ENCODE data around the gene FAM83G. TPM values are rescaled to one million over a fixed set of nuclear protein-coding genes. Genes with fewer than 3 reads are reported as not detected.
A peak's percentile ranks its signal among the peaks of the same experiment; 100 is the strongest.
"Not testable (repeated sequence)": the region's sequence is repeated elsewhere in the genome, so short reads cannot be mapped to it uniquely, and the experiment has no call there.

Gene FAM83G, protein sequence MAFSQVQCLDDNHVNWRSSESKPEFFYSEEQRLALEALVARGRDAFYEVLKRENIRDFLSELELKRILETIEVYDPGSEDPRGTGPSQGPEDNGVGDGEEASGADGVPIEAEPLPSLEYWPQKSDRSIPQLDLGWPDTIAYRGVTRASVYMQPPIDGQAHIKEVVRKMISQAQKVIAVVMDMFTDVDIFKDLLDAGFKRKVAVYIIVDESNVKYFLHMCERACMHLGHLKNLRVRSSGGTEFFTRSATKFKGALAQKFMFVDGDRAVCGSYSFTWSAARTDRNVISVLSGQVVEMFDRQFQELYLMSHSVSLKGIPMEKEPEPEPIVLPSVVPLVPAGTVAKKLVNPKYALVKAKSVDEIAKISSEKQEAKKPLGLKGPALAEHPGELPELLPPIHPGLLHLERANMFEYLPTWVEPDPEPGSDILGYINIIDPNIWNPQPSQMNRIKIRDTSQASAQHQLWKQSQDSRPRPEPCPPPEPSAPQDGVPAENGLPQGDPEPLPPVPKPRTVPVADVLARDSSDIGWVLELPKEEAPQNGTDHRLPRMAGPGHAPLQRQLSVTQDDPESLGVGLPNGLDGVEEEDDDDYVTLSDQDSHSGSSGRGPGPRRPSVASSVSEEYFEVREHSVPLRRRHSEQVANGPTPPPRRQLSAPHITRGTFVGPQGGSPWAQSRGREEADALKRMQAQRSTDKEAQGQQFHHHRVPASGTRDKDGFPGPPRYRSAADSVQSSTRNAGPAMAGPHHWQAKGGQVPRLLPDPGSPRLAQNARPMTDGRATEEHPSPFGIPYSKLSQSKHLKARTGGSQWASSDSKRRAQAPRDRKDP
- total RNA-seq, result 10 to 100 TPM; 11.9 to 21.3 (median 13.9) TPM

DNA sequence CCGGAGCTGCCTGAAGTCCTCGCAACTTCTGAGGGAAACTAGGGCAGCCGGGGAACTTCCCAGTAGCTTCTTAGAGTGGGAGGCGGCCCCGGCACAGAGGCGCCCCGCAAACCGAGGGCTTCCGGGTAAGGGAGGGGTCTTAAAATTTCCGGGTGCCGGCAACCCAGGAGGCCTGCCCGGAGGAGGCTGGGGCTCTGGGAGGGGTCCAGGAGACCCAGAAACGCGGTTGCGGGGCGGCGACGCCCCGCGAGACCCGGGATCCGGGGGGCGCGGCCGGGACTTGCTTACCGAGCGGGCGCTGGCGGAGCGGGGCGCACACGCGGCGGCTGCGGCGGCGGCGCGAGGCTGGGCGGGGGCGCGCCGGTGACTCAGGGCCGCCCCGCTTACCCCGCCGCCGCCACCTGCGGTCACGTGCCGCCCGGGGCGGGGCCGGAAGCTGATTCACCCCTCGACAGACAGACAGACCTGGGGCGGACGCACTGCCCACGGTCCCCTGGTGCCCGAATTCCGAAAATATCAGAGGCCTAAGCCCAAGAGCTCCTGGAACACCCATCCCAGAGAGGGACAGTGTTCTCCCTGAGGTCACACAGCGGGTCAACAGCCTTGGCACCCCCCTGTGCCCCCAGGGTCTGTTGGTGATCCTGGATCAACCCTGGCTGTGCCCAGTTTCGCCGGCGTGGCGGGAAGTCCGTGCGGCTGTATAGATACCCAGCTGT, at the start of gene FAM83G:
TSS of gene FAM83G (minus strand) at position 344 of the 716 bp plus-strand sequence. CDS start 723 bp downstream, outside the sequence.
- 0 to 21% methylated on average over 3 to 21 of the region's 67 CpGs for WGBS, 2 donors
- peaks cover 14 to 25% of the 10 kb centered on the region in 2 donors for H3K4me1 ChIP-seq
- H3K27me3 ChIP-seq, result no peaks in the 10 kb centered on the region
- H3K36me3 ChIP-seq, result no peaks in the 10 kb centered on the region
- peak within 1 kb of the TSS; percentile 58 to 79 (median 63) for H3K27ac ChIP-seq
- peak; percentile 88 to 90 for DNase-seq
- peak within 1 kb of the TSS; percentile 59 to 68 (median 59) for H3K4me3 ChIP-seq (replicated peaks in 1 of 3)
- TF ChIP-seq, protein P1, sequence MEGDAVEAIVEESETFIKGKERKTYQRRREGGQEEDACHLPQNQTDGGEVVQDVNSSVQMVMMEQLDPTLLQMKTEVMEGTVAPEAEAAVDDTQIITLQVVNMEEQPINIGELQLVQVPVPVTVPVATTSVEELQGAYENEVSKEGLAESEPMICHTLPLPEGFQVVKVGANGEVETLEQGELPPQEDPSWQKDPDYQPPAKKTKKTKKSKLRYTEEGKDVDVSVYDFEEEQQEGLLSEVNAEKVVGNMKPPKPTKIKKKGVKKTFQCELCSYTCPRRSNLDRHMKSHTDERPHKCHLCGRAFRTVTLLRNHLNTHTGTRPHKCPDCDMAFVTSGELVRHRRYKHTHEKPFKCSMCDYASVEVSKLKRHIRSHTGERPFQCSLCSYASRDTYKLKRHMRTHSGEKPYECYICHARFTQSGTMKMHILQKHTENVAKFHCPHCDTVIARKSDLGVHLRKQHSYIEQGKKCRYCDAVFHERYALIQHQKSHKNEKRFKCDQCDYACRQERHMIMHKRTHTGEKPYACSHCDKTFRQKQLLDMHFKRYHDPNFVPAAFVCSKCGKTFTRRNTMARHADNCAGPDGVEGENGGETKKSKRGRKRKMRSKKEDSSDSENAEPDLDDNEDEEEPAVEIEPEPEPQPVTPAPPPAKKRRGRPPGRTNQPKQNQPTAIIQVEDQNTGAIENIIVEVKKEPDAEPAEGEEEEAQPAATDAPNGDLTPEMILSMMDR (IDR thresholded peaks at IDR 0.05), result peak in 1 of 6 experiments; percentile 5
- TF ChIP-seq POLR2A (IDR thresholded peaks at IDR 0.05), result peak in 1 of 2 donors; percentile 88
- intact Hi-C loops (cut with DNase I), result no loop called here
- no peaks in the 10 kb centered on the region for H3K9me3 ChIP-seq

DNA sequence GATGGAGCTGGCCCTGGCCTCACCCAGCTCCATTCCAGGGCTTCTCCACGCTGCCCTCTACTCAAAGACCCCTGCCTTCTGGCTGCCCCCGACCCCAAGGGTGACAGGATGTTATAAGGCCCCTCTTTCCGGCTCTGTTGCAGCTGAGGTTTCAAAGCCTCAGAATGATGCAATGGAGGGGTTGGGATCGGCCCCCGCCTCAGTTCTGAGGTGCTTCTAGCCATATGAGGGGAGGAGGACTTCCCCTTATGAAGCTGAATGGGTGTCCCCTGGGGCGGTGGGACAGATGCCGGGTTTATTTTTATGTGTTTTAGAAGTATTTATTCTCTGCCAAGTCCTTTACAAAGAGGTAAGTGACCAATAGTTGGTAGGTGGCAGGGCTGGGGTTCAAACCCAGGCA, 44.3 kb upstream of the FAM83G start:
- H3K4me1 ChIP-seq; intact Hi-C loops (cut with DNase I); DNase-seq; H3K4me3 ChIP-seq (replicated peaks in 1 of 3); H3K27me3 ChIP-seq; H3K27ac ChIP-seq; H3K9me3 ChIP-seq; H3K36me3 ChIP-seq: not testable (repeated sequence)
- WGBS, 2 donors, result no CpG with 5 or more reads among the region's 7 CpGs

DNA sequence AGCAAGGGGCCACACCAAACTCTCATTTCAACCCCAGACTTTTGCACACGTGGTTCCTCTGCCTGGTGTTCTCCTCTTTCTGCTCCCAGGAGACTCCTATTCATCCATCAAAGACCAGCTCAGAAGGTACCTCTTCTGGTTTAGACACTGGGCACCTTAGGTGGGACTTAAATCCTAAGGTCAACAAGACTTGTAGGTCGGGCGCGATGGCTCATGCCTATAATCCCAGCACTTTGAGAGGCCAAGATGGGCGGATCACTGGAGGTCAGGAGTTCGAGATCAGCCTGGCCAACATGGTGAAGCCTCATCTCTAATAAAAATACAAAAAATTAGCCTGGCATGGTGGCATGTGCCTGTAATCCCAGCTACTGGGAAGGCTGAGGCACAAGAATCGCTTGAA, 42.9 kb upstream of the FAM83G start:
- H3K4me3 ChIP-seq (replicated peaks in 1 of 3); H3K27ac ChIP-seq; H3K27me3 ChIP-seq; H3K9me3 ChIP-seq; DNase-seq; H3K36me3 ChIP-seq; H3K4me1 ChIP-seq; intact Hi-C loops (cut with DNase I): not testable (repeated sequence)
- WGBS, 2 donors, result 97 to 100% methylated on average over 2 to 5 of the region's 7 CpGs

DNA sequence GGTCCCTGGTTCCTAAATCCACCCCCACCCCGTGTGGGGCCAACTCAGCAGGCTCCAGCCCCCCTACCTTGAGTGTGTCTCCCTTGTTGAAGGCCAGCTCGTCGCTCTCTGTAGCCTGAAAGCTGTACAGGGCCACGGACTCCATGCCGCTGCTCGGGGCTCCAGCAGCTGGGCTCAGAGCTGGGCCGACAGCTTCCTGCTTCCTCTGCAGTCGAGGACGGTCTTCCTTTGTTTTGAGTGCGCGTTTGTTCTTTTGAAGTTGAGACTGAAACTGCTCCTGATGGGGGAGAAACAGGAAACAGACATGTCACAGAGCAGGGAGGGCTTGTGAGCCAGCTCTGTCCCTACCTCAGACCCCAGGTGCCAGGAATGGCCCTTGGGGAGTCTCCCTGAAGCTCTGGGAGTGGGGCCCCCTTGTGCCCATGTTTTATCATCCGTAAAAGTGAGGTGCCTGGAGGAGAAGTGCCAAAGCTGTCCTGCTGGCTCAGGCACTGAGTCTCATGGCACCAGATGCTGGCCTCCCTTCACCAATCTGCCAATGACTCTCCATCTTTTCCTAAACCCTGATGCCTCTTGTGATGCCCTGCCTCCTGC, 42.3 kb upstream of the FAM83G start, which contains the start of gene GRAP:
TSS of gene GRAP (minus strand) at position 176 of the 594 bp plus-strand sequence. CDS start at position 145, 31 bp downstream.
- DNase-seq; H3K27me3 ChIP-seq; H3K27ac ChIP-seq; H3K9me3 ChIP-seq; H3K36me3 ChIP-seq; H3K4me3 ChIP-seq (replicated peaks in 1 of 3); intact Hi-C loops (cut with DNase I); H3K4me1 ChIP-seq: not testable (repeated sequence)
- WGBS, 2 donors, result no CpG with 5 or more reads among the region's 12 CpGs

DNA sequence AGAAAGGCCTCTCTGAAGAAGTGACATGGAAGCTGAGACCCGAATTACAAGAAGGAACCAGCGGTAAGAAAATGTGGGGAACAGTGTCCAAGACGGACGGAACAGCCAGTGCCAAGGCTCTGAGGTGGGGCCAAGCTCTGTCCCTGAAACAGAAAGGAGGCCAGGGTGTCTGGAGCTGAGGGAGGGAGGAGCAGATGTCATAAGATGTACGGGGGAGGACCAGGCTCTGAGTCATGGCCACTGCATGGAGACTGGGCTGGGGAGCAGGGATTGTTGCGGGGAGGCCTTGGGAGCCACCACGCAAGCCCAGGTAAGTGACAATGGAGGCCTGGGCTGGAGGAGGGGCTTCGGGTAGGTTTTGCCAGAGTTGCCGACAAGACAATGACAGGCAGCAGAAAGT, 40.1 kb upstream of the FAM83G start:
- H3K9me3 ChIP-seq; H3K27me3 ChIP-seq; H3K4me3 ChIP-seq (replicated peaks in 1 of 3); H3K36me3 ChIP-seq; DNase-seq; H3K27ac ChIP-seq; intact Hi-C loops (cut with DNase I); H3K4me1 ChIP-seq: not testable (repeated sequence)
- WGBS, 2 donors, result no CpG with 5 or more reads among the region's 9 CpGs

DNA sequence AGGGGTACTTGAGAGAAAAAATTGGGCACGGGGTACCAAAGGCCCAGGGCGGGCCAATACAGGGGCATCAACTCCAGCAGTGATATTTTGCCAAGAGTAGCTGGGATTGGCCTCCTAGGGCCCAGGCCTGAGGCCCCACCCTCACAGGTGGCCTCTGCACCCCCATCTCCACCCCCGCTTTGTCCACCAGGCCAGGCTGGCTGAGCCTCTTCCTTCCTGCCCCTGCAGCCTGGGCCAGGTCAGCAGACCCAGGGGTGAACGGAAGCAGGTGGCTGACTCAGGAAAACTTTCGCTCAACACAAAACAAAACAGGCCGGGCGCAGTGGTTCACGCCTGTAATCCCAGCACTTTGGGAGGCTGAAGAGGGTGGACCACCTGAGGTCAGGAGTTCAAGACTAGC, 38.5 kb upstream of the FAM83G start:
- H3K4me1 ChIP-seq; DNase-seq; intact Hi-C loops (cut with DNase I); H3K9me3 ChIP-seq; H3K36me3 ChIP-seq; H3K4me3 ChIP-seq (replicated peaks in 1 of 3); H3K27me3 ChIP-seq; H3K27ac ChIP-seq: not testable (repeated sequence)
- no CpG with 5 or more reads among the region's 8 CpGs for WGBS, 2 donors

DNA sequence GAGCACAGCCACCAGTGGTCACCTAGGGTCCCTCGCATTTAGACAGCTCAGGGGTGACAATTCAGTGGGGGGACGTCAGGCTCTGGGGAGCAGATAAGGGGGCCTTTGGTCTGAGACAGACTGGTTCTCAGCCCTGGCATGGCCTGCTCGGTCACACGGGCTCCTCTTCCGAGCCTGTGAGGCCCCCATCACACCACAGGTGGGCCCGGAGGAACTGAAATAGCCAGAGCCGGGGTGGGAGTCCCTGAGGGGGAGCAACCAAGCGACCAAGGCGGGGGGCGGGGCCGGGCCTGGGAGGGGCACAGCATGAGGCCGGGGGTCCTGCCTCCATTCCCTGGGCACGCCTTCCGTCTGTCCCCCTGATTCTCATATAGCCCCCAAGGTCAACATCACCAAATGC, 37.8 kb upstream of the FAM83G start:
- WGBS, 2 donors, result no CpG with 5 or more reads among the region's 14 CpGs
- H3K36me3 ChIP-seq; intact Hi-C loops (cut with DNase I); H3K4me3 ChIP-seq (replicated peaks in 1 of 3); DNase-seq; H3K27me3 ChIP-seq; H3K4me1 ChIP-seq; H3K27ac ChIP-seq; H3K9me3 ChIP-seq: not testable (repeated sequence)

DNA sequence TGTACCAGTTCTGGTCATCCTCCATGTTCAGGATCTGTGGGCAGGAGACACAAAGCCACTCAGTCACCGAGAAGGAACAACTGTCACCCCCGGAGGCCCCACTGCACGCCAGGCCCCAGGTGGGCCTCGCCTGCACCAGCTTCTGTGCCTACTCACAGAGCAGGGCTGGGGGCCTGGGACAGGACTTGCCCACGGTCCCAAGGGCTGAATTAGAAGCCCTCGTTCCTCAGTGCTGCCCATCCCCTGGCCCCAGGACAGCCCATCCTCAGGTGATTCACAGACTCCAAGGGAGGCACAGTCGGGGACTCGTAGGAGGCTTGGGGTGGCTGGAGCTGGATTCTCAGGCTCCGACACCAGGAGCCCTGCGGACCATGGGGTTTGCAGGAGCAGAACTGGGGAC, 37.3 kb upstream of the FAM83G start:
- H3K9me3 ChIP-seq; DNase-seq; intact Hi-C loops (cut with DNase I); H3K27ac ChIP-seq; H3K27me3 ChIP-seq; H3K4me1 ChIP-seq; H3K4me3 ChIP-seq (replicated peaks in 1 of 3); H3K36me3 ChIP-seq: not testable (repeated sequence)
- WGBS, 2 donors, result no CpG with 5 or more reads among the region's 10 CpGs

DNA sequence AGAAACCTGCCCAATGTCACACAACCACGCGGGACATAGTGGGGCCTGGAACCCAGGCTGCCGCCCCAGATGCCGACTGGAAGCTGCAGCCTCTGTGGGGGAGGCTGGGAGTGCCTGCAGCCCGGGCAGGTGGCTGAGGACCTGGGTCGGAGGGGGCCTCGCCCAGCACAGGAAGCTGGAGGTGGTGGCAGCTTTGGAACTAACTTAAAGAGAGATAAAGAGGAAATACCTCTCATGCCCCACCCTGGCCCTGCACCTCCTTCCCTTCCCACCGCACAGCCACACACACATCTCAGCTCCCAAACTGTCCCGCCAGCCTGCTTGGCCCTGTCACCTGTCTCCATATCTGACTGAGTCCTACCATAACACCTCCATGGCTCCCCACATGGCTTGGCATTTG, 35.8 kb upstream of the FAM83G start:
- H3K27ac ChIP-seq; H3K9me3 ChIP-seq; H3K4me1 ChIP-seq; H3K36me3 ChIP-seq; DNase-seq; intact Hi-C loops (cut with DNase I); H3K4me3 ChIP-seq (replicated peaks in 1 of 3); H3K27me3 ChIP-seq: not testable (repeated sequence)
- WGBS, 2 donors, result no CpG with 5 or more reads among the region's 9 CpGs

DNA sequence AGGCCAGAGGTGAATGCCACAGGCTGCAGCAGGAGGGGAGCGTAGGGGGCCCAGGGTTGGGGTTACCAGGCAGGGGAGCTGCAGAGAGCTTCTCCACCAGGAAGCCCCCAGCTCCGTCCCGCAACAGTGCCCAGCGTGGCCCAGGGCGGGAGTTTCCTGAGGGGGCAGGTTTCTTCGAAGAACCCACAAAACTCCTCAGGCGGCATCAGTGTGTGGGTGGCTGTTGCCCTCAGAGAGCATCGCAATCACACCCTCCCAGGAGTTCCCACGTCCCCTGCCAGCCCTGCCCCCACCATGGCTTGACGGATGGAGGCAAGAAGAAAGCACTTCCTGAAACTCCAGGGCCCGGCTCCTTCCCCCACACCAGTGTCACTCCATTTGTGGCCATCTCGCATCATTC, 34.2 kb upstream of the FAM83G start:
- no CpG with 5 or more reads among the region's 12 CpGs for WGBS, 2 donors
- H3K4me3 ChIP-seq (replicated peaks in 1 of 3); H3K27me3 ChIP-seq; H3K36me3 ChIP-seq; DNase-seq; H3K27ac ChIP-seq; intact Hi-C loops (cut with DNase I); H3K4me1 ChIP-seq; H3K9me3 ChIP-seq: not testable (repeated sequence)

DNA sequence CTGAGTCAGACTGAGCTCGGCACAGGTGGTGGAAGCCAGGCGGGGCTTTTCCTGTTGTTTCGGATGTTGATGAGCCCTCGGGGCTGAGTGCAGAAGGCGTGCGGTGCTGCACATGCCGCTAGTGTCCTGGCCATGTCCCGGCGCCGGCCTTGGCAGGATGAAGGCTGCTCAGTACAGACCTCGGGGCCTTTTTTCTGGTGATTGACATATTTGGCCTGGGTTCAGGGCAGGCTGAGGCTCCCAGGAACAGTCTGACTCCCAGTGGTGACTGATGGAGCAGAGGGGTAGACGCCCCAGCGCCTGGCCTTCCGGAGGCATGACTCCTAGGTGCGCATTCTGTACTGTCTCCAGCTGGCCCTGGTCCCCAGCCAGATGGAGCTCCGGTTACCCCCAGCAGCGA, 33.4 kb upstream of the FAM83G start:
- H3K36me3 ChIP-seq; H3K4me3 ChIP-seq (replicated peaks in 1 of 3); H3K27ac ChIP-seq; H3K4me1 ChIP-seq; intact Hi-C loops (cut with DNase I); DNase-seq; H3K9me3 ChIP-seq; H3K27me3 ChIP-seq: not testable (repeated sequence)
- no CpG with 5 or more reads among the region's 17 CpGs for WGBS, 2 donors
